HepG2 (cell line): ENCODE results near the gene HERPUD2. TPM values are rescaled to one million over a fixed set of nuclear protein-coding genes. Genes with fewer than 3 reads are reported as not detected.

ENCODE experiments used
- HOXA5 ChIP-seq: sonication (generic); formaldehyde crosslinking; IDR thresholded peaks from 2 replicates; pipeline ENCODE4 v1.4.0; 2020; ENCODE audit warnings: missing genetic modification reagents
- NFE2 ChIP-seq: sonication (generic); formaldehyde crosslinking; IDR thresholded peaks from 2 replicates; pipeline ENCODE4 v1.4.0; 2020; ENCODE audit warnings: missing genetic modification reagents
- NR2F2 ChIP-seq: IDR thresholded peaks from 2 replicates; pipeline ENCODE4 v1.6.1; 2012; ENCODE audit warnings: low read depth, inconsistent platforms, borderline replicate concordance
- SIX1 ChIP-seq: sonication (generic); formaldehyde crosslinking; IDR thresholded peaks from 2 replicates; pipeline ENCODE4 v1.4.0; 2020; ENCODE audit warnings: missing genetic modification reagents, borderline replicate concordance
- SMARCE1 ChIP-seq: fragments of 450-650 bp; IDR thresholded peaks from 2 replicates; pipeline ENCODE4 v1.6.1; 2017; ENCODE audit warnings: borderline replicate concordance
- TCF7 ChIP-seq: sonication (generic); IDR thresholded peaks from 2 replicates; pipeline ENCODE4 v1.6.1; 2016; ENCODE audit warnings: antibody characterized with exemption, low read depth
- TGIF2 ChIP-seq: IDR thresholded peaks from 2 replicates; pipeline ENCODE4 v1.6.1; 2016; ENCODE audit warnings: control low read depth, missing compliant biosample characterization
- TOE1 ChIP-seq: sonication (generic); formaldehyde crosslinking; IDR thresholded peaks from 2 replicates; pipeline ENCODE4 v1.4.0; 2020; ENCODE audit warnings: mild to moderate bottlenecking, missing genetic modification reagents
- ZNF205 ChIP-seq: IDR thresholded peaks from 2 replicates; pipeline ENCODE4 v1.6.1; 2018; ENCODE audit warnings: missing biosample characterization, missing genetic modification reagents
- ZNF552 ChIP-seq: sonication (generic); formaldehyde crosslinking; IDR thresholded peaks from 2 replicates; pipeline ENCODE4 v1.9.0; 2022; ENCODE audit warnings: missing genetic modification reagents, mild to moderate bottlenecking, borderline replicate concordance
- ZNF788 ChIP-seq: sonication (generic); formaldehyde crosslinking; IDR thresholded peaks from 2 replicates; pipeline ENCODE4 v1.5.0; 2020; ENCODE audit warnings: mild to moderate bottlenecking, missing genetic modification reagents, borderline replicate concordance
- polyA plus RNA-seq, 8 experiments: library from polyadenylated mRNA; depleted of rRNA in 3 of 8; stranded (reverse) in 7 of 8; unstranded in 1 of 8; fragments of >200 nt; fragmentation: Illumina TruSeq in 4 of 8; extraction: Trizol in 4 of 8; gene quantifications; 2 replicates each; pipeline versions ENCODE4 v1.2.1 to v1.2.3, GENCODE V29; 2011 to 2016; ENCODE audit warnings: low read depth in 4 of 8, missing spikeins in 1 of 8, mixed read lengths in 1 of 8; ENCODE audit not compliant: insufficient read depth in 1 of 8
- total RNA-seq, 5 experiments: library from RNA; depleted of rRNA; stranded (reverse); fragments of >200 nt; fragmentation: Illumina TruSeq; extraction: Trizol; gene quantifications; 2 replicates each; pipeline ENCODE4 v1.2.3, GENCODE V29; 2016; ENCODE audit warnings: low read depth in 1 of 5
- TF ChIP-seq, protein P1 (sequence below): sonication (generic); formaldehyde crosslinking; IDR thresholded peaks from 2 replicates; pipeline ENCODE4 v1.5.1; 2020; ENCODE audit warnings: mild to moderate bottlenecking, missing genetic modification reagents, borderline replicate concordance
- TF ChIP-seq, protein P2 (sequence below): sonication (generic); formaldehyde crosslinking; IDR thresholded peaks from 2 replicates; pipeline ENCODE4 v1.4.0; 2020; ENCODE audit warnings: mild to moderate bottlenecking, missing genetic modification reagents, borderline replicate concordance
- TF ChIP-seq, protein P3 (sequence below): sonication (generic); formaldehyde crosslinking; IDR thresholded peaks from 2 replicates; pipeline ENCODE4 v1.5.0; 2020; ENCODE audit warnings: missing genetic modification reagents
- TF ChIP-seq, protein P4 (sequence below): IDR thresholded peaks from 2 replicates; pipeline ENCODE4 v1.4.0; 2020; ENCODE audit warnings: mild to moderate bottlenecking, missing genetic modification reagents

HERPUD2 gene
- total and polyA plus RNA-seq, 2 of the 13 experiments (the other 11 are each of a cell fraction or from before 2014, with no cell fraction given), result 10.7 to 38.6 TPM

DNA sequence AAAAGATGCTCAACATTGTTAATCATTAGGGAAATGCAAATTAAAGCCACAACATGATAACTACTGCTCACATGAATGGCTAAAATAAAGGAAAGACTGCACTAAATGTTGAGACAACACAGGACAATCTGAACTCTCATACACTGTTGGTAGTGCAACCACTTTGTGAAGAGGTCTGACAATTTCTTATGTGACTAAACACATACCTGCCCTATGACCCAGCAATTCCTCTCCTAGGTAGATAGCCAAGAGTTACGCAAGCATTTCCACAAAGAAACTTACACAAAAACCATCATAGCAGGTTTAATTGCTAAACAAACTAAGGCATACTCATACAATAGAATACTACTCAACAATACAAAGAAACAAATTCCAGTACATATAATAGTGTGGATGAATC is 41.8 kb upstream of the HERPUD2 start (continued):
- TF ChIP-seq, protein P1, sequence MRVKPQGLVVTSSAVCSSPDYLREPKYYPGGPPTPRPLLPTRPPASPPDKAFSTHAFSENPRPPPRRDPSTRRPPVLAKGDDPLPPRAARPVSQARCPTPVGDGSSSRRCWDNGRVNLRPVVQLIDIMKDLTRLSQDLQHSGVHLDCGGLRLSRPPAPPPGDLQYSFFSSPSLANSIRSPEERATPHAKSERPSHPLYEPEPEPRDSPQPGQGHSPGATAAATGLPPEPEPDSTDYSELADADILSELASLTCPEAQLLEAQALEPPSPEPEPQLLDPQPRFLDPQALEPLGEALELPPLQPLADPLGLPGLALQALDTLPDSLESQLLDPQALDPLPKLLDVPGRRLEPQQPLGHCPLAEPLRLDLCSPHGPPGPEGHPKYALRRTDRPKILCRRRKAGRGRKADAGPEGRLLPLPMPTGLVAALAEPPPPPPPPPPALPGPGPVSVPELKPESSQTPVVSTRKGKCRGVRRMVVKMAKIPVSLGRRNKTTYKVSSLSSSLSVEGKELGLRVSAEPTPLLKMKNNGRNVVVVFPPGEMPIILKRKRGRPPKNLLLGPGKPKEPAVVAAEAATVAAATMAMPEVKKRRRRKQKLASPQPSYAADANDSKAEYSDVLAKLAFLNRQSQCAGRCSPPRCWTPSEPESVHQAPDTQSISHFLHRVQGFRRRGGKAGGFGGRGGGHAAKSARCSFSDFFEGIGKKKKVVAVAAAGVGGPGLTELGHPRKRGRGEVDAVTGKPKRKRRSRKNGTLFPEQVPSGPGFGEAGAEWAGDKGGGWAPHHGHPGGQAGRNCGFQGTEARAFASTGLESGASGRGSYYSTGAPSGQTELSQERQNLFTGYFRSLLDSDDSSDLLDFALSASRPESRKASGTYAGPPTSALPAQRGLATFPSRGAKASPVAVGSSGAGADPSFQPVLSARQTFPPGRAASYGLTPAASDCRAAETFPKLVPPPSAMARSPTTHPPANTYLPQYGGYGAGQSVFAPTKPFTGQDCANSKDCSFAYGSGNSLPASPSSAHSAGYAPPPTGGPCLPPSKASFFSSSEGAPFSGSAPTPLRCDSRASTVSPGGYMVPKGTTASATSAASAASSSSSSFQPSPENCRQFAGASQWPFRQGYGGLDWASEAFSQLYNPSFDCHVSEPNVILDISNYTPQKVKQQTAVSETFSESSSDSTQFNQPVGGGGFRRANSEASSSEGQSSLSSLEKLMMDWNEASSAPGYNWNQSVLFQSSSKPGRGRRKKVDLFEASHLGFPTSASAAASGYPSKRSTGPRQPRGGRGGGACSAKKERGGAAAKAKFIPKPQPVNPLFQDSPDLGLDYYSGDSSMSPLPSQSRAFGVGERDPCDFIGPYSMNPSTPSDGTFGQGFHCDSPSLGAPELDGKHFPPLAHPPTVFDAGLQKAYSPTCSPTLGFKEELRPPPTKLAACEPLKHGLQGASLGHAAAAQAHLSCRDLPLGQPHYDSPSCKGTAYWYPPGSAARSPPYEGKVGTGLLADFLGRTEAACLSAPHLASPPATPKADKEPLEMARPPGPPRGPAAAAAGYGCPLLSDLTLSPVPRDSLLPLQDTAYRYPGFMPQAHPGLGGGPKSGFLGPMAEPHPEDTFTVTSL (CRISPR knock-in tag), result peak; percentile 76; the same call in 1 of the 2 replicates
- no peak for TF ChIP-seq ZNF552
- no peak; the same call in 1 of the 2 replicates for TF ChIP-seq TCF7
- TF ChIP-seq NFE2, result no peak
- TF ChIP-seq SIX1 (CRISPR knock-in tag), result peak; percentile 38; the same call in 1 of the 2 replicates
- TF ChIP-seq, protein P2, sequence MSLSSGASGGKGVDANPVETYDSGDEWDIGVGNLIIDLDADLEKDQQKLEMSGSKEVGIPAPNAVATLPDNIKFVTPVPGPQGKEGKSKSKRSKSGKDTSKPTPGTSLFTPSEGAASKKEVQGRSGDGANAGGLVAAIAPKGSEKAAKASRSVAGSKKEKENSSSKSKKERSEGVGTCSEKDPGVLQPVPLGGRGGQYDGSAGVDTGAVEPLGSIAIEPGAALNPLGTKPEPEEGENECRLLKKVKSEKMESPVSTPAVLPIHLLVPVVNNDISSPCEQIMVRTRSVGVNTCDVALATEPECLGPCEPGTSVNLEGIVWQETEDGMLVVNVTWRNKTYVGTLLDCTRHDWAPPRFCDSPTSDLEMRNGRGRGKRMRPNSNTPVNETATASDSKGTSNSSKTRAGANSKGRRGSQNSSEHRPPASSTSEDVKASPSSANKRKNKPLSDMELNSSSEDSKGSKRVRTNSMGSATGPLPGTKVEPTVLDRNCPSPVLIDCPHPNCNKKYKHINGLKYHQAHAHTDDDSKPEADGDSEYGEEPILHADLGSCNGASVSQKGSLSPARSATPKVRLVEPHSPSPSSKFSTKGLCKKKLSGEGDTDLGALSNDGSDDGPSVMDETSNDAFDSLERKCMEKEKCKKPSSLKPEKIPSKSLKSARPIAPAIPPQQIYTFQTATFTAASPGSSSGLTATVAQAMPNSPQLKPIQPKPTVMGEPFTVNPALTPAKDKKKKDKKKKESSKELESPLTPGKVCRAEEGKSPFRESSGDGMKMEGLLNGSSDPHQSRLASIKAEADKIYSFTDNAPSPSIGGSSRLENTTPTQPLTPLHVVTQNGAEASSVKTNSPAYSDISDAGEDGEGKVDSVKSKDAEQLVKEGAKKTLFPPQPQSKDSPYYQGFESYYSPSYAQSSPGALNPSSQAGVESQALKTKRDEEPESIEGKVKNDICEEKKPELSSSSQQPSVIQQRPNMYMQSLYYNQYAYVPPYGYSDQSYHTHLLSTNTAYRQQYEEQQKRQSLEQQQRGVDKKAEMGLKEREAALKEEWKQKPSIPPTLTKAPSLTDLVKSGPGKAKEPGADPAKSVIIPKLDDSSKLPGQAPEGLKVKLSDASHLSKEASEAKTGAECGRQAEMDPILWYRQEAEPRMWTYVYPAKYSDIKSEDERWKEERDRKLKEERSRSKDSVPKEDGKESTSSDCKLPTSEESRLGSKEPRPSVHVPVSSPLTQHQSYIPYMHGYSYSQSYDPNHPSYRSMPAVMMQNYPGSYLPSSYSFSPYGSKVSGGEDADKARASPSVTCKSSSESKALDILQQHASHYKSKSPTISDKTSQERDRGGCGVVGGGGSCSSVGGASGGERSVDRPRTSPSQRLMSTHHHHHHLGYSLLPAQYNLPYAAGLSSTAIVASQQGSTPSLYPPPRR (CRISPR knock-in tag), result peak; percentile 54; the same call in 1 of the 2 replicates
- TF ChIP-seq TOE1 (CRISPR knock-in tag), result no peak
- TF ChIP-seq, protein P3, sequence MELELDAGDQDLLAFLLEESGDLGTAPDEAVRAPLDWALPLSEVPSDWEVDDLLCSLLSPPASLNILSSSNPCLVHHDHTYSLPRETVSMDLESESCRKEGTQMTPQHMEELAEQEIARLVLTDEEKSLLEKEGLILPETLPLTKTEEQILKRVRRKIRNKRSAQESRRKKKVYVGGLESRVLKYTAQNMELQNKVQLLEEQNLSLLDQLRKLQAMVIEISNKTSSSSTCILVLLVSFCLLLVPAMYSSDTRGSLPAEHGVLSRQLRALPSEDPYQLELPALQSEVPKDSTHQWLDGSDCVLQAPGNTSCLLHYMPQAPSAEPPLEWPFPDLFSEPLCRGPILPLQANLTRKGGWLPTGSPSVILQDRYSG, result no peak
- TF ChIP-seq SMARCE1, result no peak
- no peak for TF ChIP-seq HOXA5 (CRISPR knock-in tag)
- TF ChIP-seq ZNF205 (CRISPR knock-in tag), result 0 out of 2 replicates have a peak, but pooled peaks have one; percentile 42
- TF ChIP-seq ZNF788 (CRISPR knock-in tag), result no peak
- TF ChIP-seq NR2F2, result 0 out of 2 replicates have a peak, but pooled peaks have one; percentile 41
- no peak for TF ChIP-seq TGIF2 (CRISPR knock-in tag)
- TF ChIP-seq, protein P4, sequence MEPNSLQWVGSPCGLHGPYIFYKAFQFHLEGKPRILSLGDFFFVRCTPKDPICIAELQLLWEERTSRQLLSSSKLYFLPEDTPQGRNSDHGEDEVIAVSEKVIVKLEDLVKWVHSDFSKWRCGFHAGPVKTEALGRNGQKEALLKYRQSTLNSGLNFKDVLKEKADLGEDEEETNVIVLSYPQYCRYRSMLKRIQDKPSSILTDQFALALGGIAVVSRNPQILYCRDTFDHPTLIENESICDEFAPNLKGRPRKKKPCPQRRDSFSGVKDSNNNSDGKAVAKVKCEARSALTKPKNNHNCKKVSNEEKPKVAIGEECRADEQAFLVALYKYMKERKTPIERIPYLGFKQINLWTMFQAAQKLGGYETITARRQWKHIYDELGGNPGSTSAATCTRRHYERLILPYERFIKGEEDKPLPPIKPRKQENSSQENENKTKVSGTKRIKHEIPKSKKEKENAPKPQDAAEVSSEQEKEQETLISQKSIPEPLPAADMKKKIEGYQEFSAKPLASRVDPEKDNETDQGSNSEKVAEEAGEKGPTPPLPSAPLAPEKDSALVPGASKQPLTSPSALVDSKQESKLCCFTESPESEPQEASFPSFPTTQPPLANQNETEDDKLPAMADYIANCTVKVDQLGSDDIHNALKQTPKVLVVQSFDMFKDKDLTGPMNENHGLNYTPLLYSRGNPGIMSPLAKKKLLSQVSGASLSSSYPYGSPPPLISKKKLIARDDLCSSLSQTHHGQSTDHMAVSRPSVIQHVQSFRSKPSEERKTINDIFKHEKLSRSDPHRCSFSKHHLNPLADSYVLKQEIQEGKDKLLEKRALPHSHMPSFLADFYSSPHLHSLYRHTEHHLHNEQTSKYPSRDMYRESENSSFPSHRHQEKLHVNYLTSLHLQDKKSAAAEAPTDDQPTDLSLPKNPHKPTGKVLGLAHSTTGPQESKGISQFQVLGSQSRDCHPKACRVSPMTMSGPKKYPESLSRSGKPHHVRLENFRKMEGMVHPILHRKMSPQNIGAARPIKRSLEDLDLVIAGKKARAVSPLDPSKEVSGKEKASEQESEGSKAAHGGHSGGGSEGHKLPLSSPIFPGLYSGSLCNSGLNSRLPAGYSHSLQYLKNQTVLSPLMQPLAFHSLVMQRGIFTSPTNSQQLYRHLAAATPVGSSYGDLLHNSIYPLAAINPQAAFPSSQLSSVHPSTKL (CRISPR knock-in tag), result peak; percentile 87
